ENCODE results near the gene ST8SIA1. TPM values are rescaled to one million over a fixed set of nuclear protein-coding genes. Genes with fewer than 3 reads are reported as not detected.

The ST8SIA1 gene
- total RNA-seq, 6 donors from 2014 or later, result 1.4 to 10.5 (median 4.1) TPM

GRCh38 chr12:22357531-22357930 lies 23.0 kb upstream of the ST8SIA1 start:
- no peak overlapping the region for H3K27ac ChIP-seq
- no peak for ATAC-seq (ENCODE audit: low FRiP score in 2 of 2)
- no peaks in the 10 kb centered on the region for H3K4me1 ChIP-seq
- H3K4me3 ChIP-seq, result no peak overlapping the region
- no peaks in the 10 kb centered on the region for H3K27me3 ChIP-seq
- no peaks in the 10 kb centered on the region for H3K36me3 ChIP-seq
- WGBS, 2 donors, result 92 to 95% methylated on average over 3 of the region's 3 CpGs
- TF ChIP-seq POLR2A (IDR thresholded peaks at IDR 0.05) (no peak), EP300 (IDR thresholded peaks at IDR 0.05) (no peak), POLR2AphosphoS5 (IDR thresholded peaks at IDR 0.05) (no peak), CTCF (IDR thresholded peaks at IDR 0.05) (no peak)
- DNase-seq, result no peak
- H3K9me3 ChIP-seq, result no peaks in the 10 kb centered on the region

GRCh38 chr12:22356231-22356630 lies 21.7 kb upstream of the ST8SIA1 start:
- WGBS, 2 donors, result 88 to 92% methylated on average over 1 of the region's 1 CpG

GRCh38 chr12:22355011-22355580 lies 20.6 kb upstream of the ST8SIA1 start:
- TF ChIP-seq POLR2A (IDR thresholded peaks at IDR 0.05), result no peak
- TF ChIP-seq EP300 (IDR thresholded peaks at IDR 0.05), result no peak
- TF ChIP-seq POLR2AphosphoS5 (IDR thresholded peaks at IDR 0.05), result no peak
- no peak for TF ChIP-seq CTCF (IDR thresholded peaks at IDR 0.05)
- Histone ChIP-seq H3K36me3 (no peaks in the 10 kb centered on the region), H3K4me1 (no peaks in the 10 kb centered on the region), H3K4me3 (no peak overlapping the region), H3K27me3 (no peaks in the 10 kb centered on the region), H3K27ac (no peak overlapping the region), H3K9me3 (no peaks in the 10 kb centered on the region)
- 93 to 96% methylated on average over 5 of the region's 5 CpGs for WGBS, 2 donors
- ATAC-seq (ENCODE audit: low FRiP score in 2 of 2) (no peak), DNase-seq (no peak)

More at GRCh38 chr12:22356231-22356630, 21.7 kb upstream of the ST8SIA1 start:
- Histone ChIP-seq H3K27ac (no peak overlapping the region), H3K4me3 (no peak overlapping the region), H3K36me3 (no peaks in the 10 kb centered on the region), H3K9me3 (no peaks in the 10 kb centered on the region), H3K27me3 (no peaks in the 10 kb centered on the region), H3K4me1 (no peaks in the 10 kb centered on the region)
- no peak for TF ChIP-seq EP300 (IDR thresholded peaks at IDR 0.05)
- TF ChIP-seq CTCF (IDR thresholded peaks at IDR 0.05), result no peak
- TF ChIP-seq POLR2A (IDR thresholded peaks at IDR 0.05), result no peak
- ATAC-seq (ENCODE audit: low FRiP score in 2 of 2) (no peak), DNase-seq (no peak)

- no peak overlapping the region for H3K27ac ChIP-seq
- TF ChIP-seq POLR2AphosphoS5 (IDR thresholded peaks at IDR 0.05), result no peak
- no peak for TF ChIP-seq CTCF (IDR thresholded peaks at IDR 0.05)
- no peak for TF ChIP-seq EP300 (IDR thresholded peaks at IDR 0.05)
- no peak for TF ChIP-seq POLR2A (IDR thresholded peaks at IDR 0.05)
- WGBS, 2 donors, result 100% methylated on average over 1 of the region's 1 CpG
- H3K36me3 ChIP-seq, result no peaks in the 10 kb centered on the region
- no peak for ATAC-seq (ENCODE audit: low FRiP score in 2 of 2)
- no peak for DNase-seq
- H3K9me3 ChIP-seq, result no peaks in the 10 kb centered on the region
- H3K4me3 ChIP-seq, result no peak overlapping the region
- no peaks in the 10 kb centered on the region for H3K27me3 ChIP-seq
- H3K4me1 ChIP-seq, result no peaks in the 10 kb centered on the region
Measured at GRCh38 chr12:22353615-22354325, 19.3 kb upstream of the ST8SIA1 start.

- no peak for DNase-seq
- no peak overlapping the region for H3K4me3 ChIP-seq
- TF ChIP-seq POLR2A (IDR thresholded peaks at IDR 0.05) (no peak), EP300 (IDR thresholded peaks at IDR 0.05) (no peak), CTCF (IDR thresholded peaks at IDR 0.05) (no peak), POLR2AphosphoS5 (IDR thresholded peaks at IDR 0.05) (no peak)
- no peaks in the 10 kb centered on the region for H3K36me3 ChIP-seq
- H3K27ac ChIP-seq, result no peak overlapping the region
- H3K9me3 ChIP-seq, result no peaks in the 10 kb centered on the region
- WGBS, 2 donors, result 48 to 71% methylated on average over 4 of the region's 4 CpGs
- H3K4me1 ChIP-seq, result no peaks in the 10 kb centered on the region
- H3K27me3 ChIP-seq, result no peaks in the 10 kb centered on the region
- ATAC-seq (ENCODE audit: low FRiP score in 2 of 2), result no peak
Measured at GRCh38 chr12:22350886-22351285, 16.4 kb upstream of the ST8SIA1 start.
